WTC11 (cell line): ENCODE data around the gene S1PR3. TPM values are rescaled to one million over a fixed set of nuclear protein-coding genes. Genes with fewer than 3 reads are reported as not detected.

ENCODE experiments used
- ATAC-seq: fragments of 200-7000 bp; cut with Tn5 transposase; 2 replicates; pipeline ENCODE4 v1.10.0; 2021; ENCODE audit warnings: mild to moderate bottlenecking, moderate library complexity
- CTCF ChIA-PET: fragments of 300-600 bp; sonication (Branson Sonifier 250); formaldehyde crosslinking; loops from one replicate; lab custom pipeline; 2021; ENCODE audit warnings: antibody characterized with exemption; lab: Charles Lee
- POLR2A ChIA-PET: fragments of 350-600 bp; sonication (Branson Sonifier 250); formaldehyde crosslinking; loops from one replicate; lab custom pipeline; 2021; ENCODE audit warnings: antibody characterized with exemption; lab: Charles Lee
- DNase-seq: peaks from one replicate; pipeline ENCODE4 v3.0.0; 2021; ENCODE audit warnings: low spot score
- H3K27ac Mint-ChIP-seq: 2 replicates; pipeline ENCODE4 v1.8.0; 2021; ENCODE audit warnings: mixed read lengths
- H3K27me3 Mint-ChIP-seq: 2 replicates; pipeline ENCODE4 v1.8.0; 2021; ENCODE audit warnings: low read depth, mild to moderate bottlenecking, moderate library complexity, mixed read lengths
- H3K36me3 Mint-ChIP-seq: 2 replicates; pipeline ENCODE4 v1.8.0; 2021; ENCODE audit warnings: mixed read lengths
- H3K4me1 Mint-ChIP-seq: 2 replicates; pipeline ENCODE4 v1.8.0; 2022; ENCODE audit warnings: mixed read lengths
- H3K4me3 Mint-ChIP-seq: 2 replicates; pipeline ENCODE4 v1.8.0; 2021; ENCODE audit warnings: mild to moderate bottlenecking, moderate library complexity, mixed read lengths
- H3K9me3 Mint-ChIP-seq: 2 replicates; pipeline ENCODE4 v1.8.0; 2021; ENCODE audit warnings: mixed read lengths
- ATF2 ChIP-seq: sonication (generic); formaldehyde crosslinking; IDR thresholded peaks from 2 replicates; pipeline ENCODE4 v1.8.1; 2022; ENCODE audit warnings: low read depth, missing genetic modification reagents, borderline replicate concordance
- CBFB ChIP-seq: sonication (generic); formaldehyde crosslinking; IDR thresholded peaks from 2 replicates; pipeline ENCODE4 v1.8.1; 2022; ENCODE audit warnings: mild to moderate bottlenecking, low read depth, missing genetic modification reagents
- CREB1 ChIP-seq: sonication (generic); formaldehyde crosslinking; IDR thresholded peaks from 2 replicates; pipeline ENCODE4 v1.8.0; 2023; ENCODE audit warnings: mild to moderate bottlenecking, missing genetic modification reagents
- FOXJ3 ChIP-seq: sonication (generic); formaldehyde crosslinking; IDR thresholded peaks from 2 replicates; pipeline ENCODE4 v1.9.0; 2021; ENCODE audit warnings: missing genetic modification reagents, mild to moderate bottlenecking, borderline replicate concordance
- GABPB1 ChIP-seq: sonication (generic); formaldehyde crosslinking; IDR thresholded peaks from 2 replicates; pipeline ENCODE4 v1.8.1; 2023; ENCODE audit warnings: mild to moderate bottlenecking, missing genetic modification reagents
- HMGA2 ChIP-seq: fragments of 250-450 bp; sonication (Bioruptor Pico); IDR thresholded peaks from 2 replicates; pipeline ENCODE4 v1.4.0; 2021; ENCODE audit warnings: mild to moderate bottlenecking, moderate library complexity
- KAT7 ChIP-seq: sonication (generic); formaldehyde crosslinking; IDR thresholded peaks from 2 replicates; pipeline ENCODE4 v1.8.1; 2023; ENCODE audit warnings: missing genetic modification reagents, mild to moderate bottlenecking, borderline replicate concordance
- MXD4 ChIP-seq: fragments of 250-450 bp; sonication (Bioruptor Pico); IDR thresholded peaks from 2 replicates; pipeline ENCODE4 v1.8.0; 2021; ENCODE audit warnings: mild to moderate bottlenecking, moderate library complexity, borderline replicate concordance
- OVOL2 ChIP-seq: fragments of 250-450 bp; sonication (Bioruptor Pico); IDR thresholded peaks from 2 replicates; pipeline ENCODE4 v1.9.0; 2021; ENCODE audit warnings: mild to moderate bottlenecking, borderline replicate concordance
- SMAD4 ChIP-seq: sonication (generic); formaldehyde crosslinking; IDR thresholded peaks from 2 replicates; pipeline ENCODE4 v1.8.0; 2022; ENCODE audit warnings: mild to moderate bottlenecking, missing genetic modification reagents
- ZNF232 ChIP-seq: sonication (generic); formaldehyde crosslinking; IDR thresholded peaks from 2 replicates; pipeline ENCODE4 v1.8.0; 2022; ENCODE audit warnings: mild to moderate bottlenecking, missing genetic modification reagents
- ZNF423 ChIP-seq: fragments of 250-450 bp; sonication (Bioruptor Pico); IDR thresholded peaks from 2 replicates; pipeline ENCODE4 v2.1.2; 2022; ENCODE audit warnings: mild to moderate bottlenecking, moderate library complexity
- total RNA-seq: library from RNA; stranded (reverse); gene quantifications from 3 replicates; pipeline ENCODE4 v1.2.3, GENCODE V29; 2021
- TF ChIP-seq, protein P1 (sequence below): sonication (generic); formaldehyde crosslinking; conservative IDR thresholded peaks from 2 replicates; pipeline ENCODE4 v1.8.1; 2023; ENCODE audit warnings: mild to moderate bottlenecking, low read depth, missing genetic modification reagents, moderate library complexity
- TF ChIP-seq, protein P2 (sequence below): sonication (generic); formaldehyde crosslinking; IDR thresholded peaks from 2 replicates; pipeline ENCODE4 v1.8.0; 2022; ENCODE audit warnings: mild to moderate bottlenecking, missing genetic modification reagents
- TF ChIP-seq, protein P3 (sequence below): sonication (generic); formaldehyde crosslinking; IDR thresholded peaks from 2 replicates; pipeline ENCODE4 v1.8.1; 2022; ENCODE audit warnings: low read depth, mild to moderate bottlenecking, moderate library complexity, missing genetic modification reagents, borderline replicate concordance
- TF ChIP-seq, protein P4 (sequence below): sonication (generic); formaldehyde crosslinking; IDR thresholded peaks from 2 replicates; pipeline ENCODE4 v1.8.0; 2023; ENCODE audit warnings: missing genetic modification reagents, mild to moderate bottlenecking, borderline replicate concordance

S1PR3 gene
- total RNA-seq, 1 experiment from 2014 or later, result 7.1 TPM

- DNase-seq, result no peak
- TF ChIP-seq CBFB (CRISPR knock-in tag) (no peak), GABPB1 (CRISPR knock-in tag) (no peak), CREB1 (CRISPR knock-in tag) (no peak)
Measured at GRCh38 chr9:89038382-89039103, 47.3 kb downstream of the S1PR3 start.

GRCh38 chr9:89039104-89039465 is 47.8 kb downstream of the S1PR3 start:
- no peak for ATAC-seq
- DNase-seq, result no peak
- CTCF ChIA-PET, result no interaction called here
- Mint-ChIP-seq H3K4me3 (no peak overlapping the region), H3K4me1 (no peaks in the 10 kb centered on the region), H3K9me3 (no peaks in the 10 kb centered on the region)
- POLR2A ChIA-PET, result no interaction called here
- TF ChIP-seq ZNF232 (no peak), ZNF423 (no peak), SMAD4 (CRISPR knock-in tag) (no peak), ATF2 (CRISPR knock-in tag) (no peak), HMGA2 (no peak), KAT7 (no peak)
- TF ChIP-seq, protein P1, sequence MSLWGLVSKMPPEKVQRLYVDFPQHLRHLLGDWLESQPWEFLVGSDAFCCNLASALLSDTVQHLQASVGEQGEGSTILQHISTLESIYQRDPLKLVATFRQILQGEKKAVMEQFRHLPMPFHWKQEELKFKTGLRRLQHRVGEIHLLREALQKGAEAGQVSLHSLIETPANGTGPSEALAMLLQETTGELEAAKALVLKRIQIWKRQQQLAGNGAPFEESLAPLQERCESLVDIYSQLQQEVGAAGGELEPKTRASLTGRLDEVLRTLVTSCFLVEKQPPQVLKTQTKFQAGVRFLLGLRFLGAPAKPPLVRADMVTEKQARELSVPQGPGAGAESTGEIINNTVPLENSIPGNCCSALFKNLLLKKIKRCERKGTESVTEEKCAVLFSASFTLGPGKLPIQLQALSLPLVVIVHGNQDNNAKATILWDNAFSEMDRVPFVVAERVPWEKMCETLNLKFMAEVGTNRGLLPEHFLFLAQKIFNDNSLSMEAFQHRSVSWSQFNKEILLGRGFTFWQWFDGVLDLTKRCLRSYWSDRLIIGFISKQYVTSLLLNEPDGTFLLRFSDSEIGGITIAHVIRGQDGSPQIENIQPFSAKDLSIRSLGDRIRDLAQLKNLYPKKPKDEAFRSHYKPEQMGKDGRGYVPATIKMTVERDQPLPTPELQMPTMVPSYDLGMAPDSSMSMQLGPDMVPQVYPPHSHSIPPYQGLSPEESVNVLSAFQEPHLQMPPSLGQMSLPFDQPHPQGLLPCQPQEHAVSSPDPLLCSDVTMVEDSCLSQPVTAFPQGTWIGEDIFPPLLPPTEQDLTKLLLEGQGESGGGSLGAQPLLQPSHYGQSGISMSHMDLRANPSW (CRISPR knock-in tag), result no peak
- TF ChIP-seq, protein P2, sequence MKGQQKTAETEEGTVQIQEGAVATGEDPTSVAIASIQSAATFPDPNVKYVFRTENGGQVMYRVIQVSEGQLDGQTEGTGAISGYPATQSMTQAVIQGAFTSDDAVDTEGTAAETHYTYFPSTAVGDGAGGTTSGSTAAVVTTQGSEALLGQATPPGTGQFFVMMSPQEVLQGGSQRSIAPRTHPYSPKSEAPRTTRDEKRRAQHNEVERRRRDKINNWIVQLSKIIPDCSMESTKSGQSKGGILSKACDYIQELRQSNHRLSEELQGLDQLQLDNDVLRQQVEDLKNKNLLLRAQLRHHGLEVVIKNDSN (CRISPR knock-in tag), result no peak
- TF ChIP-seq, all 79 proteins: peak for 0
- H3K36me3 Mint-ChIP-seq, result no peaks in the 10 kb centered on the region
- H3K27me3 Mint-ChIP-seq, result no peaks in the 10 kb centered on the region
- H3K27ac Mint-ChIP-seq, result no peak overlapping the region

More at GRCh38 chr9:89038382-89039103, 47.3 kb downstream of the S1PR3 start:
- Mint-ChIP-seq H3K27me3 (no peaks in the 10 kb centered on the region), H3K9me3 (no peaks in the 10 kb centered on the region), H3K4me3 (no peak overlapping the region), H3K36me3 (no peaks in the 10 kb centered on the region), H3K27ac (no peak overlapping the region), H3K4me1 (no peaks in the 10 kb centered on the region)
- ATAC-seq, result no peak
- ChIA-PET POLR2A (no interaction called here), CTCF (no interaction called here)

- CTCF ChIA-PET, result no interaction called here
- no peaks in the 10 kb centered on the region for H3K27me3 Mint-ChIP-seq
- POLR2A ChIA-PET, result no interaction called here
- TF ChIP-seq, protein P3, sequence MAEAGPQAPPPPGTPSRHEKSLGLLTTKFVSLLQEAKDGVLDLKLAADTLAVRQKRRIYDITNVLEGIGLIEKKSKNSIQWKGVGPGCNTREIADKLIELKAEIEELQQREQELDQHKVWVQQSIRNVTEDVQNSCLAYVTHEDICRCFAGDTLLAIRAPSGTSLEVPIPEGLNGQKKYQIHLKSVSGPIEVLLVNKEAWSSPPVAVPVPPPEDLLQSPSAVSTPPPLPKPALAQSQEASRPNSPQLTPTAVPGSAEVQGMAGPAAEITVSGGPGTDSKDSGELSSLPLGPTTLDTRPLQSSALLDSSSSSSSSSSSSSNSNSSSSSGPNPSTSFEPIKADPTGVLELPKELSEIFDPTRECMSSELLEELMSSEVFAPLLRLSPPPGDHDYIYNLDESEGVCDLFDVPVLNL, result no peak
- TF ChIP-seq, protein P4, sequence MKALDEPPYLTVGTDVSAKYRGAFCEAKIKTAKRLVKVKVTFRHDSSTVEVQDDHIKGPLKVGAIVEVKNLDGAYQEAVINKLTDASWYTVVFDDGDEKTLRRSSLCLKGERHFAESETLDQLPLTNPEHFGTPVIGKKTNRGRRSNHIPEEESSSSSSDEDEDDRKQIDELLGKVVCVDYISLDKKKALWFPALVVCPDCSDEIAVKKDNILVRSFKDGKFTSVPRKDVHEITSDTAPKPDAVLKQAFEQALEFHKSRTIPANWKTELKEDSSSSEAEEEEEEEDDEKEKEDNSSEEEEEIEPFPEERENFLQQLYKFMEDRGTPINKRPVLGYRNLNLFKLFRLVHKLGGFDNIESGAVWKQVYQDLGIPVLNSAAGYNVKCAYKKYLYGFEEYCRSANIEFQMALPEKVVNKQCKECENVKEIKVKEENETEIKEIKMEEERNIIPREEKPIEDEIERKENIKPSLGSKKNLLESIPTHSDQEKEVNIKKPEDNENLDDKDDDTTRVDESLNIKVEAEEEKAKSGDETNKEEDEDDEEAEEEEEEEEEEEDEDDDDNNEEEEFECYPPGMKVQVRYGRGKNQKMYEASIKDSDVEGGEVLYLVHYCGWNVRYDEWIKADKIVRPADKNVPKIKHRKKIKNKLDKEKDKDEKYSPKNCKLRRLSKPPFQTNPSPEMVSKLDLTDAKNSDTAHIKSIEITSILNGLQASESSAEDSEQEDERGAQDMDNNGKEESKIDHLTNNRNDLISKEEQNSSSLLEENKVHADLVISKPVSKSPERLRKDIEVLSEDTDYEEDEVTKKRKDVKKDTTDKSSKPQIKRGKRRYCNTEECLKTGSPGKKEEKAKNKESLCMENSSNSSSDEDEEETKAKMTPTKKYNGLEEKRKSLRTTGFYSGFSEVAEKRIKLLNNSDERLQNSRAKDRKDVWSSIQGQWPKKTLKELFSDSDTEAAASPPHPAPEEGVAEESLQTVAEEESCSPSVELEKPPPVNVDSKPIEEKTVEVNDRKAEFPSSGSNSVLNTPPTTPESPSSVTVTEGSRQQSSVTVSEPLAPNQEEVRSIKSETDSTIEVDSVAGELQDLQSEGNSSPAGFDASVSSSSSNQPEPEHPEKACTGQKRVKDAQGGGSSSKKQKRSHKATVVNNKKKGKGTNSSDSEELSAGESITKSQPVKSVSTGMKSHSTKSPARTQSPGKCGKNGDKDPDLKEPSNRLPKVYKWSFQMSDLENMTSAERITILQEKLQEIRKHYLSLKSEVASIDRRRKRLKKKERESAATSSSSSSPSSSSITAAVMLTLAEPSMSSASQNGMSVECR (CRISPR knock-in tag), result no peak
- TF ChIP-seq MXD4 (CRISPR knock-in tag), result no peak
- TF ChIP-seq OVOL2 (CRISPR knock-in tag), result no peak
- TF ChIP-seq, protein P2 (CRISPR knock-in tag), result no peak
- no peak for TF ChIP-seq FOXJ3 (CRISPR knock-in tag)
- TF ChIP-seq, protein P1 (CRISPR knock-in tag), result no peak
Measured at GRCh38 chr9:89039664-89040063, 48.4 kb downstream of the S1PR3 start.

More at GRCh38 chr9:89039664-89040063, 48.4 kb downstream of the S1PR3 start:
- Mint-ChIP-seq H3K27ac (no peak overlapping the region), H3K4me3 (no peak overlapping the region), H3K4me1 (no peaks in the 10 kb centered on the region), H3K9me3 (no peaks in the 10 kb centered on the region), H3K36me3 (no peaks in the 10 kb centered on the region)
- no peak for DNase-seq
- ATAC-seq, result no peak
